RWPE1 (cell line): ENCODE data around the gene DPM3.

Source experiments
- CTCF ChIA-PET: fragments of 350-600 bp; sonication (Branson Sonifier 250); formaldehyde crosslinking; extraction: SDS; loops from one replicate; lab custom pipeline; 2021; lab: Yijun Ruan, JAX
- POLR2A ChIA-PET: fragments of 400-600 bp; formaldehyde crosslinking; extraction: SDS; loops from one replicate; lab custom pipeline; 2020; ENCODE audit warnings: antibody characterized with exemption; ENCODE audit not compliant: low non-redundant PET; lab: Yijun Ruan, JAX
- DNase-seq: peaks from one replicate; pipeline ENCODE4 v3.0.0; 2012; ENCODE audit warnings: low spot score
- H3K27ac ChIP-seq: fragments of 450-650 bp; 2 replicates; pipeline ENCODE4 v1.5.1; 2017
- CTCF ChIP-seq: fragments of 450-650 bp; conservative IDR thresholded peaks from 2 replicates; pipeline ENCODE4 v1.5.1; 2017; ENCODE audit warnings: low read depth, mild to moderate bottlenecking

The DPM3 gene

GRCh38 chr1:155172732-155173477, 32.6 kb upstream of the DPM3 start, which contains the start of gene KRTCAP2:
KRTCAP2 (minus strand) TSS chr1:155173304; CDS start chr1:155173224, 80 bp downstream.
- ChIA-PET POLR2A (interaction anchor here (0.6 to 1.1 kb wide), 3 partner anchors 37 to 42 kb away, joined by 3 to 7 read pairs (median 7); no protein-coding TSS in a partner anchor), CTCF (interaction anchor here (0.6 to 3.7 kb wide), 18 partner anchors 9 to 173 kb away, joined by 3 to 26 read pairs (median 4); partner anchors contain the start of gene EFNA3)
- peak within 1 kb of the TSS; percentile 87 for H3K27ac ChIP-seq
- TF ChIP-seq CTCF = peak; percentile 93
- DNase-seq = peak; percentile 98

- peak overlapping the region; percentile 87 for H3K27ac ChIP-seq
- ChIA-PET CTCF (interaction anchor here (0.7 to 3.7 kb wide), 9 partner anchors 16 to 93 kb away, joined by 3 to 26 read pairs (median 6); partner anchors contain the start of gene EFNA3), POLR2A (interaction anchor here (1.1 kb wide), 1 partner anchor 37 kb away, joined by 7 read pairs; no protein-coding TSS in a partner anchor)
- DNase-seq = no peak
- no peak for TF ChIP-seq CTCF
Measured at GRCh38 chr1:155171836-155172731, 31.8 kb upstream of the DPM3 start.

- H3K27ac ChIP-seq = no peak overlapping the region
- no peak for TF ChIP-seq CTCF
- ChIA-PET CTCF (interaction anchor here (2.5 to 3.7 kb wide), 2 partner anchors 79 to 85 kb away, joined by 17 to 21 read pairs; no protein-coding TSS in a partner anchor), POLR2A (interaction anchor here (0.6 kb wide), 1 partner anchor 28 kb away, joined by 4 read pairs; no protein-coding TSS in a partner anchor)
- no peak for DNase-seq
Measured at GRCh38 chr1:155170806-155171205, 30.5 kb upstream of the DPM3 start.

GRCh38 chr1:155170101-155170785, 29.9 kb upstream of the DPM3 start:
- ChIA-PET POLR2A (interaction anchor here (0.6 kb wide), 1 partner anchor 28 kb away, joined by 4 read pairs; no protein-coding TSS in a partner anchor), CTCF (interaction anchor here (2.5 to 3.7 kb wide), 2 partner anchors 79 to 85 kb away, joined by 17 to 21 read pairs; no protein-coding TSS in a partner anchor)
- no peak for DNase-seq
- TF ChIP-seq CTCF = no peak
- H3K27ac ChIP-seq = no peak overlapping the region

GRCh38 chr1:155169541-155169940, 29.2 kb upstream of the DPM3 start:
- CTCF ChIA-PET = interaction anchor here (2.5 to 3.7 kb wide), 2 partner anchors 78 to 84 kb away, joined by 17 to 21 read pairs; no protein-coding TSS in a partner anchor
- DNase-seq = no peak
- POLR2A ChIA-PET = no interaction called here
- no peak for TF ChIP-seq CTCF
- no peak overlapping the region for H3K27ac ChIP-seq
